ENCODE measurements around the gene GALNT13. TPM values are rescaled to one million over a fixed set of nuclear protein-coding genes. Genes with fewer than 3 reads are reported as not detected.

Gene GALNT13
- total and polyA plus RNA-seq, 4 donors = not detected

DNA sequence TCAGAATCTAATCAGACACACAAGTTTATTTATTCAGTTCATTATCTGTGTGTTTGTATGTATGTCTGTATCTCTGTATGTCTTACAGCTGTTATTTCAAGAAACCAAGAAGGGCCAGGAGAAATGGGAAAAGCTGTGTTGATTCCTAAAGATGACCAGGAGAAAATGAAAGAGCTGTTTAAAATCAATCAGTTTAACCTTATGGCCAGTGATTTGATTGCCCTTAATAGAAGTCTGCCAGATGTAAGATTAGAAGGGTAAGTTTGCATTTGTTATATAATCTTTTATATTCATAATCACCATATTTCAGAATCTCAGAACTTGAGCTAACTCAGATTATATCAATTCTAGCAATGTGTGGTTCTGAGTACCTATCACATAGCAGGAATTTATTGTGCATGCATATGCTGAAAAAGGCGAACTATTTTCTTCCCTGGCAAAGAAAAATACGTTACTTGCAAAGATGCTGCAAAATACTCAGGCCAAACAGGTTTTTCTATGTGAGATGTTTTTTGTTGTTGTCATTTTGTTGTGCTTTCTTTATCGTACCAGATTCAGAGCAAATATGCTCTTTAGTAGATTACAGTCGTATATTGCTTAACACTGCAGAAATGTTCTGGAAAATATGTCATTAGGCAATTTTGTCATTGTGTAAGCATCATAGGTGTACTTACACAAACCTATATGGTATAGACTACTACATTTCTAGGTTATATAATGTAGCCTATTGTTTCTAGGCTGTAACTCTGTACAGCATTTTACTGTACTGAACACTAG, 268.7 kb downstream of the GALNT13 start (continued):
- no peak for TF ChIP-seq YY1 (IDR thresholded peaks at IDR 0.05)
- TF ChIP-seq, protein P1, sequence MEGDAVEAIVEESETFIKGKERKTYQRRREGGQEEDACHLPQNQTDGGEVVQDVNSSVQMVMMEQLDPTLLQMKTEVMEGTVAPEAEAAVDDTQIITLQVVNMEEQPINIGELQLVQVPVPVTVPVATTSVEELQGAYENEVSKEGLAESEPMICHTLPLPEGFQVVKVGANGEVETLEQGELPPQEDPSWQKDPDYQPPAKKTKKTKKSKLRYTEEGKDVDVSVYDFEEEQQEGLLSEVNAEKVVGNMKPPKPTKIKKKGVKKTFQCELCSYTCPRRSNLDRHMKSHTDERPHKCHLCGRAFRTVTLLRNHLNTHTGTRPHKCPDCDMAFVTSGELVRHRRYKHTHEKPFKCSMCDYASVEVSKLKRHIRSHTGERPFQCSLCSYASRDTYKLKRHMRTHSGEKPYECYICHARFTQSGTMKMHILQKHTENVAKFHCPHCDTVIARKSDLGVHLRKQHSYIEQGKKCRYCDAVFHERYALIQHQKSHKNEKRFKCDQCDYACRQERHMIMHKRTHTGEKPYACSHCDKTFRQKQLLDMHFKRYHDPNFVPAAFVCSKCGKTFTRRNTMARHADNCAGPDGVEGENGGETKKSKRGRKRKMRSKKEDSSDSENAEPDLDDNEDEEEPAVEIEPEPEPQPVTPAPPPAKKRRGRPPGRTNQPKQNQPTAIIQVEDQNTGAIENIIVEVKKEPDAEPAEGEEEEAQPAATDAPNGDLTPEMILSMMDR (IDR thresholded peaks at IDR 0.05; ENCODE audit: low read depth, low read length, missing input control) = no peak
- no peak for TF ChIP-seq TAF1 (conservative IDR thresholded peaks at IDR 0.05)
- TF ChIP-seq, protein P2, sequence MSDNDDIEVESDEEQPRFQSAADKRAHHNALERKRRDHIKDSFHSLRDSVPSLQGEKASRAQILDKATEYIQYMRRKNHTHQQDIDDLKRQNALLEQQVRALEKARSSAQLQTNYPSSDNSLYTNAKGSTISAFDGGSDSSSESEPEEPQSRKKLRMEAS (IDR thresholded peaks at IDR 0.05) = no peak
- TF ChIP-seq JUND (IDR thresholded peaks at IDR 0.05) = no peak

DNA sequence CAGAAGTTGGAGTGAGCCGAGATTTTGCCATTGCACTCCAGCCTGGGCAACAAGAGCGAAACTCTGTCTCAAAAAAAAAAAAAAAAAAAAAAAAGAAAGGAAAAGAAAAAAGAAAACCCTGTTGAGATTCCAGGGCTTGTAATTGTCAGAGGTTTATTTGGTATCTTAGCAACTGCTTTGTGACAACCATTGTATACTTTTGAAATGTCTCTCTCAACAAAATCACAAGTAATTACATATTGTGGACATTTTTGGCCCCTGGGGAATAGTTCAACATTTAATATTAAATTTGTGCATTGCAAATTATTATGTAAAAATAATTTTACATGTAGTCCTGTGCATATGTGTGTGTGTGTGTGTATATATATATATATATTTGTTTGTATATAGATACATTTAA, 270.8 kb downstream of the GALNT13 start:
- no peaks in the 10 kb centered on the region for H3K4me1 ChIP-seq (ENCODE audit: control insufficient read depth in 4 of 4, insufficient read depth in 4 of 4, low read length in 3 of 4)
- H3K27ac ChIP-seq (ENCODE audit: low read depth in 1 of 2, low read length in 2 of 2) = no peak overlapping the region
- no peak overlapping the region for H3K4me3 ChIP-seq (ENCODE audit: low read depth in 1 of 3, low read length in 3 of 3)
- no peaks in the 10 kb centered on the region for H3K27me3 ChIP-seq (ENCODE audit: control insufficient read depth in 4 of 4, insufficient read depth in 4 of 4, low read length in 3 of 4)
- 80% methylated on average over 2 of the region's 2 CpGs for WGBS
- H3K9me3 ChIP-seq (ENCODE audit: control insufficient read depth in 4 of 4, low read length in 3 of 4) = no peaks in the 10 kb centered on the region
- TF ChIP-seq RXRA (IDR thresholded peaks at IDR 0.05) = no peak
- no peak for TF ChIP-seq EGR1 (IDR thresholded peaks at IDR 0.05; ENCODE audit: low read depth in 2 of 2)
- TF ChIP-seq HNF4G (IDR thresholded peaks at IDR 0.05) = no peak
- H3K36me3 ChIP-seq (ENCODE audit: control insufficient read depth in 4 of 4, insufficient read depth in 3 of 4, low read depth in 1 of 4, low read length in 3 of 4) = no peaks in the 10 kb centered on the region
- DNase-seq (ENCODE audit: low spot score) = no peak
- no peak overlapping the region for H3K9ac ChIP-seq (ENCODE audit: low read depth in 1 of 2, low read length in 2 of 2)

DNA sequence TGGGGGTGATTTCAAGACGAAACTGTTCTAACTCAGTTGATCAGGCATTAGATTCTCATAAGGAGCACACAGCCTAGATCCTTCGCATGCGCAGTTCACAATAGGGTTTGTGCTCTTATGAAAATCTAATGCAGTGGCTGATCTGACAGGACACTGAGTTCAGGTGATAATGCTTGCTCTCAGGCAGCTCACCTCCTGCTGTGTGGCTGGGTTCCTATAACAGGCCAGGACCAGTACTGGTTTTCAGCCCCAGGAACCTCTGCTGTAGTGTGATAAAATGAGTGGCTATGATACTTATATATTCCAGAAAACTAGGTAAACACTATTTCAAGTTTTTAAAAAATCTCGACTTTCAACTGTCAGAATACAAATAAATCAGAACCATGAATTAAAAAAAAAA, 271.4 kb downstream of the GALNT13 start:
- no peak for TF ChIP-seq JUND (IDR thresholded peaks at IDR 0.05)
- TF ChIP-seq RAD21 (IDR thresholded peaks at IDR 0.05) = no peak
- no peak for TF ChIP-seq YY1 (IDR thresholded peaks at IDR 0.05)
- no peak for TF ChIP-seq EGR1 (IDR thresholded peaks at IDR 0.05; ENCODE audit: low read depth in 2 of 2)
- TF ChIP-seq HNF4G (IDR thresholded peaks at IDR 0.05) = no peak
- TF ChIP-seq, protein P3, sequence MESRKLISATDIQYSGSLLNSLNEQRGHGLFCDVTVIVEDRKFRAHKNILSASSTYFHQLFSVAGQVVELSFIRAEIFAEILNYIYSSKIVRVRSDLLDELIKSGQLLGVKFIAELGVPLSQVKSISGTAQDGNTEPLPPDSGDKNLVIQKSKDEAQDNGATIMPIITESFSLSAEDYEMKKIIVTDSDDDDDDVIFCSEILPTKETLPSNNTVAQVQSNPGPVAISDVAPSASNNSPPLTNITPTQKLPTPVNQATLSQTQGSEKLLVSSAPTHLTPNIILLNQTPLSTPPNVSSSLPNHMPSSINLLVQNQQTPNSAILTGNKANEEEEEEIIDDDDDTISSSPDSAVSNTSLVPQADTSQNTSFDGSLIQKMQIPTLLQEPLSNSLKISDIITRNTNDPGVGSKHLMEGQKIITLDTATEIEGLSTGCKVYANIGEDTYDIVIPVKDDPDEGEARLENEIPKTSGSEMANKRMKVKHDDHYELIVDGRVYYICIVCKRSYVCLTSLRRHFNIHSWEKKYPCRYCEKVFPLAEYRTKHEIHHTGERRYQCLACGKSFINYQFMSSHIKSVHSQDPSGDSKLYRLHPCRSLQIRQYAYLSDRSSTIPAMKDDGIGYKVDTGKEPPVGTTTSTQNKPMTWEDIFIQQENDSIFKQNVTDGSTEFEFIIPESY (IDR thresholded peaks at IDR 0.05) = no peak
- TF ChIP-seq, protein P1 (IDR thresholded peaks at IDR 0.05; ENCODE audit: low read depth, low read length, missing input control) = no peak
- TF ChIP-seq NR2F2 (IDR thresholded peaks at IDR 0.05) = no peak
- WGBS = 77% methylated on average over 4 of the region's 4 CpGs
- Histone ChIP-seq H3K27ac (ENCODE audit: low read depth in 1 of 2, low read length in 2 of 2) (no peak overlapping the region), H3K4me3 (ENCODE audit: low read depth in 1 of 3, low read length in 3 of 3) (no peak overlapping the region), H3K9me3 (ENCODE audit: control insufficient read depth in 4 of 4, low read length in 3 of 4) (no peaks in the 10 kb centered on the region), H3K9ac (ENCODE audit: low read depth in 1 of 2, low read length in 2 of 2) (no peak overlapping the region), H3K27me3 (ENCODE audit: control insufficient read depth in 4 of 4, insufficient read depth in 4 of 4, low read length in 3 of 4) (no peaks in the 10 kb centered on the region), H3K36me3 (ENCODE audit: control insufficient read depth in 4 of 4, insufficient read depth in 3 of 4, low read depth in 1 of 4, low read length in 3 of 4) (no peaks in the 10 kb centered on the region), H3K4me1 (ENCODE audit: control insufficient read depth in 4 of 4, insufficient read depth in 4 of 4, low read length in 3 of 4) (no peaks in the 10 kb centered on the region)
- no peak for DNase-seq (ENCODE audit: low spot score)

Data from liver (tissue), 9 donors.